Colonic mucosa (tissue), 4 donors: Measurements from ENCODE around the gene CAPN5. TPM values are rescaled to one million over a fixed set of nuclear protein-coding genes. Genes with fewer than 3 reads are reported as not detected.
A peak's percentile ranks its signal among the peaks of the same experiment; 100 is the strongest.

ENCODE experiments used
- DNase-seq: peaks from one replicate; pipeline ENCODE4 v3.0.0-alpha.2; 2020
- H3K27ac ChIP-seq: fragments of 200-600 bp; one replicate; pipeline ENCODE4 v1.8.0; 2021
- H3K27me3 ChIP-seq: fragments of 200-600 bp; one replicate; pipeline ENCODE4 v1.8.0; 2021
- H3K36me3 ChIP-seq: fragments of 200-600 bp; one replicate; pipeline ENCODE4 v1.8.0; 2021
- H3K4me1 ChIP-seq: fragments of 200-600 bp; one replicate; pipeline ENCODE4 v1.8.0; 2021; ENCODE audit warnings: mild to moderate bottlenecking
- H3K4me3 ChIP-seq: fragments of 200-600 bp; one replicate; pipeline ENCODE4 v1.8.0; 2021
- H3K9ac ChIP-seq, 2 donors: one replicate each; pipeline ENCODE4 v1.7.0; 2013; ENCODE audit warnings: control low read depth in 2 of 2, low read depth in 2 of 2, low read length in 2 of 2
- H3K9me3 ChIP-seq: fragments of 200-600 bp; one replicate; pipeline ENCODE4 v1.8.0; 2021
- CTCF ChIP-seq: fragments of 200-600 bp; IDR thresholded peaks from one replicate; pipeline ENCODE4 v1.8.0; 2022; ENCODE audit warnings: antibody characterized with exemption, mild to moderate bottlenecking
- intact Hi-C: fragments of 100-400 bp; cut with DNase I; formaldehyde crosslinking; loops from one replicate; pipeline ENCODE4 v1.14.1; 2022
- total RNA-seq, 2 donors: library from RNA; stranded (reverse); fragmentation: NEBNext Ultra II Directional in 1 of 2; extraction: Animal tissue kit (Norgen Biotek cat#: 25700) in 1 of 2; gene quantifications; one replicate each; pipeline ENCODE4 v1.2.1, GENCODE V29; 2021
- donor health status: healthy.
- donor health status: DM: no; HTN: no; CAD: no.
- donor health status: DM: no; HTN: no; CAD: no.

Gene CAPN5
- total RNA-seq, 2 donors from 2014 or later: 258 to 267 TPM

GRCh38 chr11:77144196-77144856 is 77.6 kb downstream of the CAPN5 start:
- Histone ChIP-seq H3K9me3 (no peaks in the 10 kb centered on the region), H3K9ac (no peak overlapping the region), H3K36me3 (no peaks in the 10 kb centered on the region), H3K4me3 (no peak overlapping the region), H3K4me1 (peaks cover 4% of the 10 kb centered on the region), H3K27me3 (no peaks in the 10 kb centered on the region), H3K27ac (no peak overlapping the region)
- no peak for DNase-seq
- TF ChIP-seq CTCF: no peak
- intact Hi-C loops: no loop called here

GRCh38 chr11:77144857-77145428 is 78.2 kb downstream of the CAPN5 start:
- H3K36me3 ChIP-seq: no peaks in the 10 kb centered on the region
- intact Hi-C loops: no loop called here
- H3K27ac ChIP-seq: no peak overlapping the region
- TF ChIP-seq CTCF: no peak
- H3K4me3 ChIP-seq: no peak overlapping the region
- peak overlapping the region in 1 of 2 donors; percentile 17 for H3K9ac ChIP-seq
- peak; percentile 77 for DNase-seq
- peaks cover 4% of the 10 kb centered on the region for H3K4me1 ChIP-seq
- H3K27me3 ChIP-seq: no peaks in the 10 kb centered on the region
- no peaks in the 10 kb centered on the region for H3K9me3 ChIP-seq

- no peak overlapping the region for H3K4me3 ChIP-seq
- no peak overlapping the region for H3K27ac ChIP-seq
- H3K9me3 ChIP-seq: no peaks in the 10 kb centered on the region
- peaks cover 4% of the 10 kb centered on the region for H3K4me1 ChIP-seq
- H3K27me3 ChIP-seq: no peaks in the 10 kb centered on the region
- H3K36me3 ChIP-seq: no peaks in the 10 kb centered on the region
- no peak for DNase-seq
- no peak for TF ChIP-seq CTCF
- H3K9ac ChIP-seq: no peak overlapping the region
- intact Hi-C loops: no loop called here
Measured at GRCh38 chr11:77146261-77147035, 79.7 kb downstream of the CAPN5 start.

- DNase-seq: no peak
- TF ChIP-seq CTCF: no peak
- Histone ChIP-seq H3K4me3 (no peak overlapping the region), H3K9me3 (no peaks in the 10 kb centered on the region), H3K36me3 (no peaks in the 10 kb centered on the region), H3K27ac (no peak overlapping the region), H3K27me3 (no peaks in the 10 kb centered on the region), H3K4me1 (peaks cover 4% of the 10 kb centered on the region), H3K9ac (no peak overlapping the region)
- intact Hi-C loops: no loop called here
Measured at GRCh38 chr11:77147036-77147315, 80.2 kb downstream of the CAPN5 start.

- H3K27me3 ChIP-seq: no peaks in the 10 kb centered on the region
- no peak for TF ChIP-seq CTCF
- intact Hi-C loops: no loop called here
- no peaks in the 10 kb centered on the region for H3K9me3 ChIP-seq
- H3K27ac ChIP-seq: no peak overlapping the region
- H3K4me3 ChIP-seq: peak overlapping the region; percentile 17
- no peaks in the 10 kb centered on the region for H3K36me3 ChIP-seq
- DNase-seq: peak; percentile 60
- H3K9ac ChIP-seq: no peak overlapping the region
- peaks cover 4% of the 10 kb centered on the region for H3K4me1 ChIP-seq
Measured at GRCh38 chr11:77147668-77148321, 81.0 kb downstream of the CAPN5 start.
